ENCODE measurements around the gene PAGR1.
A peak's percentile ranks its signal among the peaks of the same experiment; 100 is the strongest.

PAGR1 gene

DNA sequence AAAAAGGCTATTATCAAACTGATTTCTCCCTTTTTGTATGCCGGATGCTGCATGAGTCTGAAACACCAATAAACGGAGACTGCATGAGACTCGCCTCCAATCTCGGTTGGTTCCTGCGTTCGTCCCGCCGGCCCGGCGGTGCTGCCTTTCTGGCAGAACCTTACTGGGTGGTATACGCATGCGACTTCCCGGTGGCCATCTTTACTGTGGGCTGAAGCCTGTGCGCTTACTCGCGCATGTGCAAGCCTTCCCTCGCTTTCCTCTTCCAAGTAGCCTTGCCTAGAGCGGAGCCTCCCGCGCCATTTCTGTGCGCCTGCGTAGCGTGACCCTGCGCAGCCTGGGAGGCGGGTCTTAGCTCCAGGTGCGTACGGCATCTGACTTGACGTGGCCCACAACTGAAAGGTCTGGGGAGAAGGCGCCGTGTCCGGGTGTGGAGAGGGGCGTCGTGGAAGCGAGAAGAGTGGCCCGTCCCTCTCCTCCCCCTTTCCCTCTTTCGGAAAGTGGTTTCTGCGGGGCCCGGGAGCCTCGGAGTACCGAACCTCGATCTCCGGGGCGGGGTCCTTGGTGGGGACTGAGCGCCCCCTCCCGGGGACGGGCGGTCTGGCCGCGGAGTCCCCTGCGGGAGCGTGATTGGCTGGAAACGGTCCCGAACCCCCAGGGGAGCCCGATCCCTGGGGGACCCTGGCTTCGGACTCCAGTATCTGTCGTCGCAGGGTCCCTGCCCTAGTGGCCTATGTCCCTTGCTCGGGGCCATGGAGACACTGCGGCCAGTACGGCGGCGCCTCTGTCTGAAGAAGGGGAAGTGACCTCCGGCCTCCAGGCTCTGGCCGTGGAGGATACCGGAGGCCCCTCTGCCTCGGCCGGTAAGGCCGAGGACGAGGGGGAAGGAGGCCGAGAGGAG is at the start of gene PAGR1:
Gene PAGR1, plus strand, starts transcription at position 360 of the 901 bp plus-strand sequence. Its CDS starts 374 bp downstream, at position 734.
- Histone ChIP-seq H3K27ac (peak within 1 kb of the TSS; percentile 58), H3K4me3 (IDR thresholded peaks at IDR 0.05; ENCODE audit: insufficient read depth, low read depth, low read length) (peak within 1 kb of the TSS; percentile 17), H3K4me1 (ENCODE audit: low read depth, poor library complexity, severe bottlenecking) (peaks cover 59% of the 10 kb centered on the region), H2AFZ (ENCODE audit: low read depth) (peak within 1 kb of the TSS; percentile 62), H3K79me2 (ENCODE audit: insufficient read depth, low read depth) (peaks cover 24% of the 10 kb centered on the region), H4K20me1 (ENCODE audit: insufficient read depth) (no peaks in the 10 kb centered on the region), H3K4me2 (peak within 1 kb of the TSS; percentile 77), H3K27me3 (ENCODE audit: insufficient read depth, low read depth) (no peaks in the 10 kb centered on the region), H3K9ac (peak within 1 kb of the TSS; percentile 63), H3K36me3 (ENCODE audit: insufficient read depth) (no peaks in the 10 kb centered on the region)
- TF ChIP-seq, protein P1, sequence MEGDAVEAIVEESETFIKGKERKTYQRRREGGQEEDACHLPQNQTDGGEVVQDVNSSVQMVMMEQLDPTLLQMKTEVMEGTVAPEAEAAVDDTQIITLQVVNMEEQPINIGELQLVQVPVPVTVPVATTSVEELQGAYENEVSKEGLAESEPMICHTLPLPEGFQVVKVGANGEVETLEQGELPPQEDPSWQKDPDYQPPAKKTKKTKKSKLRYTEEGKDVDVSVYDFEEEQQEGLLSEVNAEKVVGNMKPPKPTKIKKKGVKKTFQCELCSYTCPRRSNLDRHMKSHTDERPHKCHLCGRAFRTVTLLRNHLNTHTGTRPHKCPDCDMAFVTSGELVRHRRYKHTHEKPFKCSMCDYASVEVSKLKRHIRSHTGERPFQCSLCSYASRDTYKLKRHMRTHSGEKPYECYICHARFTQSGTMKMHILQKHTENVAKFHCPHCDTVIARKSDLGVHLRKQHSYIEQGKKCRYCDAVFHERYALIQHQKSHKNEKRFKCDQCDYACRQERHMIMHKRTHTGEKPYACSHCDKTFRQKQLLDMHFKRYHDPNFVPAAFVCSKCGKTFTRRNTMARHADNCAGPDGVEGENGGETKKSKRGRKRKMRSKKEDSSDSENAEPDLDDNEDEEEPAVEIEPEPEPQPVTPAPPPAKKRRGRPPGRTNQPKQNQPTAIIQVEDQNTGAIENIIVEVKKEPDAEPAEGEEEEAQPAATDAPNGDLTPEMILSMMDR (conservative IDR thresholded peaks at IDR 0.05; ENCODE audit: low read depth, low read length), result peak; percentile 79

DNA sequence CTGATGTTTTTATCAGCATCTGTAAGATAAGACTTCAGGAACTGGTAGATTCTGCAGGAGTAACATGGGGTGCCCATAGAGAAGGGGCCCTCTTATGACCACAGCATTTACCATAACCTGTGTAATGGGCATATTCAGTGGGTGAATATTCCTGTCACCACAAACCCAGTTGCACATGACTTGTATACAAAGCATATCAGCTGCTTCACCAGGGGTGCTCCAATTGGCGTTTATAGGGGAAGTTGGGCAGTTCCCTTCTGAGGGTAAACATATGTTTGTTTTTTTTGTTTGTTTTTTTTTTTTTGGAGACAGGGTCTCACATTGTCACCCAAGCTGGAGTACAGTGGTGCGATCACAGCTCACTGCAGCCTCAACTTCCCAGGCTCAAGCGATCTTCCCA is 49.4 kb upstream of the PAGR1 start:
- H3K27me3 ChIP-seq (ENCODE audit: insufficient read depth, low read depth), result no peaks in the 10 kb centered on the region
- H3K4me1 ChIP-seq (ENCODE audit: low read depth, poor library complexity, severe bottlenecking), result no peaks in the 10 kb centered on the region
- no peak overlapping the region for H3K4me2 ChIP-seq
- no peak overlapping the region for H3K4me3 ChIP-seq (IDR thresholded peaks at IDR 0.05; ENCODE audit: insufficient read depth, low read depth, low read length)
- H4K20me1 ChIP-seq (ENCODE audit: insufficient read depth), result no peaks in the 10 kb centered on the region
- H2AFZ ChIP-seq (ENCODE audit: low read depth), result no peak overlapping the region
- H3K27ac ChIP-seq, result no peak overlapping the region
- H3K79me2 ChIP-seq (ENCODE audit: insufficient read depth, low read depth), result no peaks in the 10 kb centered on the region
- TF ChIP-seq, protein P1 (conservative IDR thresholded peaks at IDR 0.05; ENCODE audit: low read depth, low read length), result no peak
- no peaks in the 10 kb centered on the region for H3K36me3 ChIP-seq (ENCODE audit: insufficient read depth)
- no peak overlapping the region for H3K9ac ChIP-seq

DNA sequence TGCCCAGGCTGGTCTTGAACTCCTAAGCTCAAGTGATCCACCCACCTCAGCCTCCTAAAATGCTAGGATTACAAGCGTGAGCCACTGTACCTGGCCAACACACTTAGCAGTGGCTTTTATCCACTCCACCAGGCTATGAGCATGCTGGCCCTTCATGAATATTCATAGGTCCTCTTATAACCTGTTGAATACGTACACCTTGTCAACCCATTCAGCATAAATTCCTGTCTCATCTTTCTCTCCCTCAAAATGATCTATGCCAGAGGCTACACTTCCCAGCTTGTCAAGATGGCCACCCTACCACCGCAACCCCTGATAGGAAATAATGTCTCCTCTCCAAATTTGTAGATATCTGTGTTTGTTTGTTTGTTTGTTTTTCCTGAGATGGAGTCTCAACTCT is 48.9 kb upstream of the PAGR1 start:
- H3K4me3 ChIP-seq (IDR thresholded peaks at IDR 0.05; ENCODE audit: insufficient read depth, low read depth, low read length), result no peak overlapping the region
- no peak overlapping the region for H3K4me2 ChIP-seq
- TF ChIP-seq, protein P1 (conservative IDR thresholded peaks at IDR 0.05; ENCODE audit: low read depth, low read length), result no peak
- no peaks in the 10 kb centered on the region for H3K79me2 ChIP-seq (ENCODE audit: insufficient read depth, low read depth)
- no peak overlapping the region for H2AFZ ChIP-seq (ENCODE audit: low read depth)
- peaks cover 1% of the 10 kb centered on the region for H3K4me1 ChIP-seq (ENCODE audit: low read depth, poor library complexity, severe bottlenecking)
- H4K20me1 ChIP-seq (ENCODE audit: insufficient read depth), result no peaks in the 10 kb centered on the region
- no peak overlapping the region for H3K9ac ChIP-seq
- H3K36me3 ChIP-seq (ENCODE audit: insufficient read depth), result no peaks in the 10 kb centered on the region
- no peak overlapping the region for H3K27ac ChIP-seq
- H3K27me3 ChIP-seq (ENCODE audit: insufficient read depth, low read depth), result no peaks in the 10 kb centered on the region

DNA sequence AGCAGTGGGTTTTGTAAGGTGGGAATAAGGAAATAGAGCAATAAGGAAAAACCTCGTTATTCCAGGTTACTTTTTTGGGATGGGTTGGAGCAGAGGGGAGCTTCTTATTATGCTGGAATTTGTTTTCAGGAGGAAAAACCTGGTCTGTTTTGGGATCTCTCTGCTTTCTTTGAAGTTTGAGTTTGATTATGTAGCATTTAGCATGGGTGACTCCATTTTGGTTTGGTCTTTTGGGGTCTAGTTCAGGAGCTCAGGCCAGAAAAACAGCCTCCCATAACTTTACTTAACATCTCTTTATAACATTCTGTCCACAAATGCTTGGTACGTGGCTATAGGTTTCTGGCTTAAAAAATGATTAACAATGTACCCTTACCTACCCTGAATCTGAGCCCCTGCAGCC is 46.4 kb upstream of the PAGR1 start:
- H3K79me2 ChIP-seq (ENCODE audit: insufficient read depth, low read depth), result no peaks in the 10 kb centered on the region
- H4K20me1 ChIP-seq (ENCODE audit: insufficient read depth), result no peaks in the 10 kb centered on the region
- H3K4me2 ChIP-seq, result no peak overlapping the region
- H2AFZ ChIP-seq (ENCODE audit: low read depth), result no peak overlapping the region
- no peaks in the 10 kb centered on the region for H3K27me3 ChIP-seq (ENCODE audit: insufficient read depth, low read depth)
- no peaks in the 10 kb centered on the region for H3K36me3 ChIP-seq (ENCODE audit: insufficient read depth)
- TF ChIP-seq, protein P1 (conservative IDR thresholded peaks at IDR 0.05; ENCODE audit: low read depth, low read length), result no peak
- H3K4me1 ChIP-seq (ENCODE audit: low read depth, poor library complexity, severe bottlenecking), result peaks cover 5% of the 10 kb centered on the region
- no peak overlapping the region for H3K27ac ChIP-seq
- H3K4me3 ChIP-seq (IDR thresholded peaks at IDR 0.05; ENCODE audit: insufficient read depth, low read depth, low read length), result no peak overlapping the region
- H3K9ac ChIP-seq, result no peak overlapping the region
